ENCODE measurements around the gene IL20.

- TF ChIP-seq CTCF (IDR thresholded peaks at IDR 0.05; ENCODE audit: low read depth, low read length) (no peak), EZH2phosphoT487 (IDR thresholded peaks at IDR 0.05; ENCODE audit: low read depth) (no peak)
Observed at GRCh38 chr1:206918076-206918475, 52.7 kb downstream of the IL20 start.
